HCT116 (cell line): ENCODE results near the gene CASKIN2.

ENCODE experiments used
- EZH2 ChIP-seq: fragments of 200-600 bp; sonication (generic); IDR thresholded peaks from 2 replicates; pipeline ENCODE4 v1.6.1; 2017; ENCODE audit warnings: antibody characterized with exemption, mixed run types
- EZH2phosphoT487 ChIP-seq: fragments of 200-600 bp; IDR thresholded peaks from 2 replicates; pipeline ENCODE4 v1.6.1; 2018; ENCODE audit warnings: antibody characterized with exemption, borderline replicate concordance
- POLR2A ChIP-seq: IDR thresholded peaks from 2 replicates; pipeline ENCODE4 v1.7.0; 2011; ENCODE audit warnings: borderline replicate concordance; ENCODE audit not compliant: insufficient read depth, insufficient read length; ENCODE audit errors: extremely low read depth
- POLR2AphosphoS5 ChIP-seq: IDR thresholded peaks from 2 replicates; pipeline ENCODE4 v1.6.1; 2011; ENCODE audit warnings: mild to moderate bottlenecking, low read depth, low read length, moderate library complexity
- RAD21 ChIP-seq: IDR thresholded peaks from 2 replicates; pipeline ENCODE4 v1.6.1; 2012; ENCODE audit warnings: low read depth, mild to moderate bottlenecking
- SIN3A ChIP-seq: IDR thresholded peaks from 2 replicates; pipeline ENCODE4 v1.6.1; 2012; ENCODE audit warnings: low read depth
- SRF ChIP-seq: IDR thresholded peaks from 2 replicates; pipeline ENCODE4 v1.6.1; 2012; ENCODE audit warnings: low read depth
- TCF7L2 ChIP-seq: IDR thresholded peaks from 2 replicates; pipeline ENCODE4 v1.7.0; 2011; ENCODE audit warnings: borderline replicate concordance, inconsistent platforms; ENCODE audit not compliant: insufficient read depth, insufficient read length; ENCODE audit errors: extremely low read depth
- ZFX ChIP-seq: fragments of 450-650 bp; IDR thresholded peaks from 2 replicates; pipeline ENCODE4 v1.6.1; 2017
- ZNF274 ChIP-seq: fragments of 200-500 bp; sonication (Bioruptor generic); IDR thresholded peaks from 2 replicates; pipeline ENCODE4 v1.6.1; 2014; ENCODE audit warnings: mild to moderate bottlenecking, low read depth, low read length, inconsistent platforms
- TF ChIP-seq, protein P1 (sequence below), 3 experiments: fragments of 200-600 bp in 1 of 3; sonication (generic) in 1 of 3; IDR thresholded peaks in 2 of 3; conservative IDR thresholded peaks in 1 of 3; 2 replicates each; pipeline ENCODE4 v1.5.1; 2012 to 2017; ENCODE audit warnings: low read depth in 2 of 3, low read length in 2 of 3, antibody characterized with exemption in 1 of 3, borderline replicate concordance in 1 of 3, control low read depth in 1 of 3, mild to moderate bottlenecking in 1 of 3, mixed read lengths in 1 of 3, mixed run types in 1 of 3, moderate library complexity in 1 of 3; ENCODE audit not compliant: insufficient read depth in 1 of 3

DNA sequence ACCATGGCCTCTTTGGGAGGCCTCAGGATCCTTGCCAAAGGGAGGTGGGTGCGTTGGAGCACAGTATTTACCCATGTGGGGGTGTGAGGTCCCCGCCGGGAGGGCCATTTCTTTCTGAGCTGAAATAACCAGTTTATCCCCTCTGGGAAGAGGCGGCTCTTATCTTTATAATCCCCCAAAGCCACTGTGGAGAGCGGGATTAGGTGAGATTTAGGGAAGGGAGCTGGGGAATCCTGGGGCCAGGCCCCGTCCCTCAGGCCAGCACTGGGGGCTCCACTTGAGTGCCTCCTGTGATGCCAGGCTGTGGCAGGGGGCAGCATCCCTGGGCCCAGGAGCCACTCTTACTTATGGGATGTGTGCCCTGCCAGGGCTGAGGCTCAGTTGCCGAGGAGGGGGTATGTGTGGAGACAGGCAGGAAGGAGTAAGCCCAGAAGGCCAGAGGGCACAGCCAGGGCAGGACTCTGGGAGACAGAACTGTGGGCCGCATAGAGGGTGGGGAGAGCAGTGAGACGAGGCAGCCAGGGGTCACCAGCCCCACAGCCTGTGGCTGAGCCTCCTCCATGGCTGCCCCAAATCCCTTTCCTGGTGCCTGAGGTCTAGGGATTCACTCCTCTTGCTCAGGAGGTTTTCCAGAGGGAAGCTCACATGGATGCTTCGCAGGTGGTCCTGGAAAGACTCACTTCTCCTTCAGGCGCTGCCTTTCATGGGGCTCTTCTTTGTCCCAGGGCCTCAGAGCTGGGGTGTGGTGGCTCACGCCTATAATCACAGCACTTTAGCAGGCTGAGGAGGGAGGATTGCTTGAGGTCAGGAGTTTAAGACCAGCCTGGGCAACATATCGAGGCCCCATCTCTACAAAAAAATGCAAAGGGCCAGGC, 33.9 kb downstream of the CASKIN2 start:
- TF ChIP-seq, protein P1, sequence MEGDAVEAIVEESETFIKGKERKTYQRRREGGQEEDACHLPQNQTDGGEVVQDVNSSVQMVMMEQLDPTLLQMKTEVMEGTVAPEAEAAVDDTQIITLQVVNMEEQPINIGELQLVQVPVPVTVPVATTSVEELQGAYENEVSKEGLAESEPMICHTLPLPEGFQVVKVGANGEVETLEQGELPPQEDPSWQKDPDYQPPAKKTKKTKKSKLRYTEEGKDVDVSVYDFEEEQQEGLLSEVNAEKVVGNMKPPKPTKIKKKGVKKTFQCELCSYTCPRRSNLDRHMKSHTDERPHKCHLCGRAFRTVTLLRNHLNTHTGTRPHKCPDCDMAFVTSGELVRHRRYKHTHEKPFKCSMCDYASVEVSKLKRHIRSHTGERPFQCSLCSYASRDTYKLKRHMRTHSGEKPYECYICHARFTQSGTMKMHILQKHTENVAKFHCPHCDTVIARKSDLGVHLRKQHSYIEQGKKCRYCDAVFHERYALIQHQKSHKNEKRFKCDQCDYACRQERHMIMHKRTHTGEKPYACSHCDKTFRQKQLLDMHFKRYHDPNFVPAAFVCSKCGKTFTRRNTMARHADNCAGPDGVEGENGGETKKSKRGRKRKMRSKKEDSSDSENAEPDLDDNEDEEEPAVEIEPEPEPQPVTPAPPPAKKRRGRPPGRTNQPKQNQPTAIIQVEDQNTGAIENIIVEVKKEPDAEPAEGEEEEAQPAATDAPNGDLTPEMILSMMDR (IDR thresholded peaks at IDR 0.05 in 2 of 3, conservative IDR thresholded peaks at IDR 0.05 in 1 of 3; ENCODE audit: borderline replicate concordance in 1 of 3, insufficient read depth in 1 of 3, low read depth in 2 of 3, low read length in 2 of 3), result no peak
- TF ChIP-seq ZNF274 (no peak), RAD21 (no peak), TCF7L2 (no peak), SIN3A (no peak), ZFX (no peak), POLR2AphosphoS5 (no peak), EZH2phosphoT487 (no peak), SRF (no peak), POLR2A (no peak), EZH2 (no peak)
